Subcutaneous adipose tissue (tissue), 4 donors: ENCODE measurements around the gene HNRNPUL1. TPM values are rescaled to one million over a fixed set of nuclear protein-coding genes. Genes with fewer than 3 reads are reported as not detected.

Source experiments
- CTCF ChIP-seq: fragments of 450-650 bp; IDR thresholded peaks from one replicate; pipeline ENCODE4 v1.5.1; 2016; ENCODE audit warnings: low read depth, mild to moderate bottlenecking, control low read depth, antibody characterized with exemption, moderate library complexity
- total RNA-seq, 4 donors: library from RNA; depleted of rRNA; stranded (reverse); fragments of >200 nt; gene quantifications; one replicate each; pipeline ENCODE4 v1.1.0, GENCODE V29; 2016

HNRNPUL1 gene
- total RNA-seq, 4 donors from 2014 or later: 83.3 to 178 (median 135) TPM

GRCh38 chr19:41221514-41222205, 42.5 kb upstream of the HNRNPUL1 start:
- no peak for TF ChIP-seq CTCF

- TF ChIP-seq CTCF: no peak
These were observed 41.9 kb upstream of the HNRNPUL1 start for GRCh38 chr19:41222240-41222639.

DNA sequence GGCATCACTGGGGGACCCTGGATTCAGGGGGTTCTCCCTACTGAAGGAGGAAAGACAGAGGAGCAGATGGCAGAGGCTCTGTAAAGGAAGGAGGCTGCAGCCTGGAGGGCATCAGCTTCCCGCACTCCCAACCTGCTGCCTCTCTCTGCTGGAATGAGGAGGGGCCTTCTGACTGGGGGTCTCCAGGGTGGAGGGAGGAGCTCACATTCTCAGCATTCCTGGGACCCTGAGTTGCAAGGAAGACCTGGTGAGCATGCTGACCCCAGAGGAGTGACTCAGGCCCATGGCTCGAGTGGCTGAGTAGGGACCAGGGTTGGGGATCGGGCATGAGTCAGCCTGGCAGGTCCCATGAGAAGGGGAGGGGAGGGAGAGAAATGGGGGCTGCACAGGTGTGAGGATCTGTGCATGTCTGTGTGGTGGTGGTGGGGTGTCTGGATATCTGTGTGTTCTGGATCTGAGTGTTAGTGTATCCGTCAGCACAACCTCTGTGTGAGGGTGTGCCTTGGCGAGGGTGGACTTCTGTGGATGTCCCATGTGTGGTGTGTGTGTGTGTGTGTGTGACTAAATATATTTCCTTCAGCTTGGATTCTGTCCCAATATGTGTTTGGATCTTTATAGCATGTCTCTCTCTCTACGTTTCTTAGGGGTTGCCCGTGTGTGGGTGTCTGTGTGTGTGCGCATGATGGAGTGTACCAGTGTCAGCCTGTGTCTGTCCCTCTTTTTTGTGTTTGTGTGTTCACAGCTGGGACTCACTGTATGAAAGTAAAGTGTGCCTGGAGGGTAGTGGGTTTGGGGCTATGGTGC, 40.5 kb upstream of the HNRNPUL1 start:
- TF ChIP-seq CTCF: no peak

DNA sequence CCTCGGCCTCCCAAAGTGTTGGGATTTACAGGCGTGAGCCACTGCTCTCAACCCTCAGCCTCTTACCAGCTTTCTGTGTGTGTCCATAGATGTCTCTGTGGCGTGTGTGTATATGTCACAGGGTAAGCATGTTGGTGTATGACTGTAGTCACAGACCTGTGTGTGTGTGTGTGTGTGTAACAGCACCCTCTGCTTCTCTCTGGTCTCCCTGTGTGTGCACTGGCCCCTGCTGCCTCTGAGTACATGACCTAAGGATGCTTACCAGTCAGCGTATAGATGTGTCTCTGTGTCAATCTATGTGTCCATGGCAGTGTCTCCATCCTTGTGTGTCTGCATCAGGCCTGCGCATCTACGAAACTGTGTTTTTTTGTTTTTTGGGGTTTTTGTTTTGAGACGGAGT, 39.5 kb upstream of the HNRNPUL1 start:
- no peak for TF ChIP-seq CTCF

DNA sequence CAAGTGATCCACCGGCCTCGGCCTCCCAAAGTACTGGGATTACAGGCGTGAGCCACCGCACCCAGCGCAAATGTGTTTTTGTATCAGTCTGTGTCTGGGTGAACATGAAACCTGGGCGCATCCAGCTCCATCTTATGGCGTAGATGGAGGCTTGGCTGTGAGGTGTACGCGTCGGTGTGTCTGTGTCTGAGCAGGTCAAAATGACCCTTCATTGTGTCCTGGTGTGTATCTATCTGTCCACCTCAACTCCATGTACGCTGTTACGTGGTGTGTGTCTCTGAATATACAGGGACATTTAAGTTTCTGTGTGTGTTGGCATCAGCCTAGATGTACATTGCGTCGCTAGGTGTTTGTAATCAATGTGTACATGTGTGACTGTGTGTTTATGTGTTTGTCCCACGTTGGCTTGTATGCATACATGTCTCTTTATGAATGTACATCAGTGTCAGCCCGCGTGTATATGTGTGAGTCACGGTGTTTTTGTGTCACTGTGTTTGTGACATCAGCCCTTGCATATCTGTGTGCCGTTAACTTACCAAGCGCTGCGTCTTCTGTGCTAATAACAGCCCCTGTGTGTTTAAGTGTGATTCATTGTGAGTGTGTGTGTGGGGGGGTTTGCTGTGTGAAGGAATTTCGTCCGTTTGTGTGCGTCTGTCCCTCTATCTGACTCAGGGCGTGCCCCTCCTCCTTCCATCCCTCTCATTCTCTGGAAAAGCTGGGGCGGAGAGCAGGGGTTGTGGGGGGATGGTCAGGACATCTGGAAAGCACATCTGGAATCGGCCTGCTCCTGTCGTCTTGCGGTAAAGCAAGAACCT, 38.7 kb upstream of the HNRNPUL1 start:
- no peak for TF ChIP-seq CTCF

GRCh38 chr19:41226053-41226873, 37.9 kb upstream of the HNRNPUL1 start:
- TF ChIP-seq CTCF: no peak
